OCI-LY7 (cell line): ENCODE data around the gene OTOG. TPM values are rescaled to one million over a fixed set of nuclear protein-coding genes. Genes with fewer than 3 reads are reported as not detected.

Experiments used
- BruUV-seq: library from RNA; stranded (reverse); fragments of 400-500 nt; replicated peaks from 2 replicates; lab custom pipeline; 2021; lab: Mats Ljungman, UMichigan
- CTCF ChIA-PET: fragments of 300-600 bp; sonication (Branson Sonifier 250); formaldehyde crosslinking; loops from one replicate; lab custom pipeline; 2022; ENCODE audit warnings: antibody characterized with exemption; ENCODE audit not compliant: unreplicated experiment; lab: Charles Lee
- POLR2A ChIA-PET: fragments of 300-600 bp; sonication (Branson Sonifier 250); formaldehyde crosslinking; loops from one replicate; lab custom pipeline; 2022; ENCODE audit warnings: antibody characterized with exemption; lab: Charles Lee
- DNase-seq: peaks from one replicate; pipeline ENCODE4 v3.0.0-alpha.2; 2015; ENCODE audit warnings: low spot score
- H2AFZ ChIP-seq: fragments of 200-600 bp; sonication (generic), shearing (Covaris generic); 2 replicates; pipeline ENCODE4 v1.6.1; 2014; ENCODE audit warnings: mild to moderate bottlenecking, antibody characterized with exemption, low read length, moderate library complexity
- H3K27ac ChIP-seq: fragments of 200-600 bp; sonication (generic); 2 replicates; pipeline ENCODE4 v1.5.1; 2014; ENCODE audit warnings: mixed run types, low read depth, mild to moderate bottlenecking, moderate library complexity, low read length, inconsistent platforms; ENCODE audit not compliant: poor library complexity, severe bottlenecking
- H3K36me3 ChIP-seq: fragments of 200-600 bp; sonication (generic); 2 replicates; pipeline ENCODE4 v1.6.1; 2014; ENCODE audit warnings: mild to moderate bottlenecking, antibody characterized with exemption, low read length, moderate library complexity, mixed read lengths; ENCODE audit not compliant: insufficient read depth
- H3K4me1 ChIP-seq: fragments of 200-600 bp; sonication (generic); 2 replicates; pipeline ENCODE4 v1.5.1; 2014; ENCODE audit warnings: mild to moderate bottlenecking, low read length; ENCODE audit not compliant: insufficient read depth, poor library complexity, severe bottlenecking
- H3K4me2 ChIP-seq: fragments of 200-600 bp; sonication (generic); 2 replicates; pipeline ENCODE4 v1.6.1; 2014; ENCODE audit warnings: mild to moderate bottlenecking, low read length
- H3K4me3 ChIP-seq: fragments of 200-600 bp; sonication (generic); 2 replicates; pipeline ENCODE4 v1.5.1; 2014; ENCODE audit warnings: mild to moderate bottlenecking, low read depth, low read length; ENCODE audit not compliant: poor library complexity, severe bottlenecking
- H3K79me2 ChIP-seq: fragments of 200-600 bp; sonication (generic); 2 replicates; pipeline ENCODE4 v1.6.1; 2016; ENCODE audit warnings: low read depth, mild to moderate bottlenecking, low read length, moderate library complexity, mixed read lengths; ENCODE audit not compliant: insufficient read depth
- H3K9me2 ChIP-seq: fragments of 200-600 bp; sonication (generic); 2 replicates; pipeline ENCODE4 v1.6.1; 2016; ENCODE audit warnings: mild to moderate bottlenecking, low read length, mixed read lengths; ENCODE audit not compliant: insufficient read depth
- H3K9me3 ChIP-seq: fragments of 200-600 bp; sonication (generic); 2 replicates; pipeline ENCODE4 v1.6.1; 2014; ENCODE audit warnings: mild to moderate bottlenecking, mixed run types, low read length, mixed read lengths
- H4K20me1 ChIP-seq: fragments of 200-600 bp; sonication (generic); 2 replicates; pipeline ENCODE4 v1.6.1; 2014; ENCODE audit warnings: mild to moderate bottlenecking, antibody characterized with exemption, low read length, moderate library complexity, mixed read lengths; ENCODE audit not compliant: insufficient read depth
- CTCF ChIP-seq: fragments of 200-600 bp; sonication (generic); conservative IDR thresholded peaks from 2 replicates; pipeline ENCODE4 v1.5.1; 2014; ENCODE audit warnings: mild to moderate bottlenecking, antibody characterized with exemption, low read length, moderate library complexity, mixed read lengths
- EZH2phosphoT487 ChIP-seq: fragments of 200-600 bp; sonication (generic); IDR thresholded peaks from 2 replicates; pipeline ENCODE4 v1.6.1; 2018; ENCODE audit warnings: low read depth, borderline replicate concordance, mild to moderate bottlenecking, mixed run types, antibody characterized with exemption, low read length, moderate library complexity, mixed read lengths
- intact Hi-C: fragments of 100-400 bp; cut with micrococcal nuclease; formaldehyde crosslinking; loops from one replicate; pipeline ENCODE4 v1.10.0; 2022; ENCODE audit not compliant: unreplicated experiment
- total RNA-seq, 2 experiments: library from RNA; depleted of rRNA in 1 of 2; stranded (reverse); fragments of >200 nt in 1 of 2; shearing (Covaris generic) in 1 of 2; gene quantifications; 2 replicates each; pipeline ENCODE4 v1.2.3, GENCODE V29; 2014 to 2022

OTOG gene
- total RNA-seq, 2 experiments from 2014 or later: not detected

GRCh38 chr11:17580271-17580670 is 33.2 kb downstream of the OTOG start:
- no peak for TF ChIP-seq EZH2phosphoT487
- no peak for TF ChIP-seq CTCF
- intact Hi-C loops: no loop called here
- CTCF ChIA-PET: no interaction called here
- Histone ChIP-seq H2AFZ (no peak overlapping the region), H3K4me3 (no peak overlapping the region), H3K9me3 (no peaks in the 10 kb centered on the region), H3K27ac (no peak overlapping the region), H3K9me2 (no peaks in the 10 kb centered on the region), H3K4me2 (no peak overlapping the region), H4K20me1 (no peaks in the 10 kb centered on the region), H3K79me2 (no peaks in the 10 kb centered on the region), H3K36me3 (no peaks in the 10 kb centered on the region), H3K4me1 (no peaks in the 10 kb centered on the region)
- DNase-seq: no peak
- POLR2A ChIA-PET: no interaction called here
- no TSS peak for BruUV-seq

DNA sequence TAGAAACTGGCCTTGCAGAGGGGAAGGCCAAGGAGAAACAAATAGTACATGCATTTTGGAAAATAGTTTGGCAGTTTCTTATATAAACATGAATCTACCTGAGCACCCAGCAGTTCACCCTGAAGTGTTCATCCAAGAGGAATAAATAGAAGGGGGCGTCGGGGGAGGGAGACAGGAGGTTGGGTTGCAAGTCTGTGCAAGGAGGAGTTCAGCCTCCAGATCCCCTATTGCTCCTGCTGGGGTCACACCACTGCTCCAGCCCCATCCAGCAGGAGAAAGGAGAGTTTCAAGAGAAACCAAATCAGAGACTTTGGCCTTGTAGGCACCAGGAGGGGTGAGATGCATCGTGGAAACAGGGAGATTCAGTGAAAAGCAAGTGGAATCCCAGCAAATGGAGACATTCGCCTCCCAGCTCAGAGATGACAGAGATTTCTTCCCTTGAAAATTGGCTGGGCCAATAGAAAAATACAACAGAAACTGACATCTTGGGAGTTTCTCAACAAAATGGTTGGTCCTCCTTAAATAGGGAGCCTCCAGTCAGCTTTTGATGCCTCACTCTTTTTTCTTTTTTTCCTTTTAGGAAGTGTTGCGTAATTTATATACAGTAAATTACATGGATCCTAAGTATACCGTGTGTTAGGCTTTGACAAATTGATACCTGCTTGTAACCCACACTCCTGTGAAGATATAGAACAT is 34.1 kb downstream of the OTOG start:
- H3K4me3 ChIP-seq: no peak overlapping the region
- no peaks in the 10 kb centered on the region for H3K4me1 ChIP-seq
- ChIA-PET CTCF (no interaction called here), POLR2A (no interaction called here)
- no peaks in the 10 kb centered on the region for H3K79me2 ChIP-seq
- intact Hi-C loops: no loop called here
- DNase-seq: no peak
- no peaks in the 10 kb centered on the region for H3K36me3 ChIP-seq
- TF ChIP-seq CTCF (no peak), EZH2phosphoT487 (no peak)
- H3K4me2 ChIP-seq: no peak overlapping the region
- no peak overlapping the region for H2AFZ ChIP-seq
- H3K9me3 ChIP-seq: no peaks in the 10 kb centered on the region
- no peaks in the 10 kb centered on the region for H4K20me1 ChIP-seq
- no peaks in the 10 kb centered on the region for H3K9me2 ChIP-seq
- no TSS peak for BruUV-seq
- H3K27ac ChIP-seq: no peak overlapping the region

DNA sequence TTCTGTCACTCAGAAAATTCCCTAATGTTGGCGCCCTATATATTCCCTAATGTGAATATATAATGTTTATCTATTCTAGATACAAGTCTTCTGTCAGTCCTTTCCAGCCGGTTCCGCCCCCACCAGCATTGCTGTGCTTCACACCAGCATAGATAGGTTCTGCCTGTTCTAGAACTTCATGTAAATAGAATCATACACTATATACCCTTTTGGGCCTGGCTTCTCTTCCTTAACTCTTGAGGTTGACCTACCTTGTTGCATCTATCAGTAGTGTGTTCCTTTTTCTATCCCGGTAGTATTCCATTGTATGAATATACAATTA is 34.6 kb downstream of the OTOG start:
- Histone ChIP-seq H2AFZ (no peak overlapping the region), H3K79me2 (no peaks in the 10 kb centered on the region), H3K4me1 (no peaks in the 10 kb centered on the region), H3K9me2 (no peaks in the 10 kb centered on the region), H3K9me3 (no peaks in the 10 kb centered on the region), H3K4me2 (no peak overlapping the region), H3K36me3 (no peaks in the 10 kb centered on the region), H4K20me1 (no peaks in the 10 kb centered on the region), H3K4me3 (no peak overlapping the region), H3K27ac (no peak overlapping the region)
- TF ChIP-seq EZH2phosphoT487 (no peak), CTCF (no peak)
- ChIA-PET CTCF (interaction anchor here (0.5 kb wide), 1 partner anchor 197 kb away, joined by 3 read pairs; no protein-coding TSS in a partner anchor), POLR2A (no interaction called here)
- no peak for DNase-seq
- intact Hi-C loops: no loop called here
- BruUV-seq: no TSS peak
